K562 (cell line): ENCODE measurements around the gene CDC45. TPM values are rescaled to one million over a fixed set of nuclear protein-coding genes. Genes with fewer than 3 reads are reported as not detected.
A peak's percentile ranks its signal among the peaks of the same experiment; 100 is the strongest.

Source experiments
- ATAC-seq: fragments of 200-7000 bp; cut with Tn5 transposase; 3 replicates; pipeline ENCODE4 v1.9.1; 2020; ENCODE audit warnings: moderate library complexity
- BruUV-seq: library from RNA; stranded (reverse); fragments of 400-500 nt; replicated peaks from 2 replicates; lab custom pipeline; 2021; lab: Mats Ljungman, UMichigan
- CTCF ChIA-PET: fragments of 300-600 bp; formaldehyde crosslinking; extraction: SDS; loops from one replicate; lab custom pipeline; 2021; ENCODE audit warnings: low intra/inter-chr PET ratio; lab: Yijun Ruan, JAX
- POLR2A ChIA-PET: fragments of 300-600, 350-650 bp; sonication (Branson Sonifier 250); formaldehyde crosslinking; extraction: SDS; loops from one replicate; lab custom pipeline; 2021; ENCODE audit warnings: antibody characterized with exemption, inconsistent platforms; lab: Yijun Ruan, JAX
- DNase-seq, 4 experiments: peaks; one replicate each; pipeline versions ENCODE4 v3.0.0 to v3.0.0-alpha.2; 2011 to 2018; ENCODE audit warnings: low spot score in 3 of 4, mixed read lengths in 3 of 4; ENCODE audit errors: extremely low read depth in 1 of 4
- FAIRE-seq: peaks from 2 replicates; lab custom pipeline; 2011; peaks lifted over from hg19 to GRCh38; lab: Jason Lieb, UNC
- H2AFZ ChIP-seq: 2 replicates; pipeline ENCODE4 v1.6.0; 2011; ENCODE audit warnings: low read depth, low read length, control low read depth, inconsistent platforms
- H3K27ac ChIP-seq: fragments of 200-600 bp; 3 replicates; pipeline ENCODE4 v1.8.0; 2011; ENCODE audit warnings: low read depth, mild to moderate bottlenecking, control low read depth, inconsistent platforms, low read length, moderate library complexity, mixed read lengths; ENCODE audit errors: extremely low read depth
- H3K27me3 ChIP-seq, 2 experiments: fragments of 300-600 bp in 1 of 2; 2 replicates in 1 of 2; 3 replicates in 1 of 2; pipeline versions ENCODE4 v1.6.0 to v1.8.0; 2011; ENCODE audit warnings: inconsistent platforms in 2 of 2, low read length in 2 of 2, mild to moderate bottlenecking in 1 of 2, mixed read lengths in 1 of 2, moderate library complexity in 1 of 2; ENCODE audit not compliant: control insufficient read depth in 2 of 2, insufficient read depth in 2 of 2
- H3K36me3 ChIP-seq: fragments of 300-600 bp; 3 replicates; pipeline ENCODE4 v1.8.0; 2011; ENCODE audit warnings: mild to moderate bottlenecking, low read length, inconsistent platforms; ENCODE audit not compliant: control insufficient read depth, insufficient read depth
- H3K4me1 ChIP-seq, 2 experiments: fragments of 200-600 bp in 1 of 2; replicated peaks in 1 of 2; 2 replicates in 1 of 2; 3 replicates in 1 of 2; pipeline versions ENCODE4 v1.5.1 to v1.8.0; 2011; ENCODE audit warnings: inconsistent platforms in 2 of 2, low read length in 2 of 2, mild to moderate bottlenecking in 1 of 2, mixed read lengths in 1 of 2, moderate library complexity in 1 of 2; ENCODE audit not compliant: control insufficient read depth in 2 of 2, insufficient read depth in 2 of 2
- H3K4me2 ChIP-seq: 2 replicates; pipeline ENCODE4 v1.6.1; 2011; ENCODE audit warnings: low read length, control low read depth, inconsistent platforms, mixed read lengths; ENCODE audit not compliant: insufficient read depth
- H3K4me3 ChIP-seq: fragments of 200-600 bp; sonication (generic), shearing (Covaris generic); 2 replicates; pipeline ENCODE4 v1.5.1; 2016; ENCODE audit warnings: control low read depth, inconsistent platforms
- H3K79me2 ChIP-seq: fragments of 200-600 bp; 3 replicates; pipeline ENCODE4 v1.8.0; 2011; ENCODE audit warnings: low read length, inconsistent platforms; ENCODE audit not compliant: control insufficient read depth, insufficient read depth
- H3K9ac ChIP-seq, 2 experiments: 2 replicates each; pipeline versions ENCODE4 v1.6.0 to v1.6.1; 2011; ENCODE audit warnings: low read depth in 2 of 2, low read length in 2 of 2, control low read depth in 1 of 2, inconsistent platforms in 1 of 2, mild to moderate bottlenecking in 1 of 2, mixed read lengths in 1 of 2; ENCODE audit not compliant: insufficient read depth in 1 of 2
- H3K9me1 ChIP-seq: one replicate; pipeline ENCODE4 v1.6.0; 2011; ENCODE audit warnings: inconsistent platforms, mild to moderate bottlenecking, low read length, moderate library complexity; ENCODE audit not compliant: control insufficient read depth, insufficient read depth
- H3K9me3 ChIP-seq: replicated peaks from 2 replicates; pipeline ENCODE4 v1.5.1; 2011; ENCODE audit warnings: low read depth, low read length, inconsistent platforms; ENCODE audit not compliant: control insufficient read depth, insufficient read depth
- H4K20me1 ChIP-seq: replicated peaks from 2 replicates; pipeline ENCODE4 v1.6.1; 2011; ENCODE audit warnings: low read length, inconsistent platforms, mixed read lengths; ENCODE audit not compliant: control insufficient read depth, insufficient read depth
- CBX2 ChIP-seq: fragments of 200-600 bp; sonication (generic); IDR thresholded peaks from one replicate; pipeline ENCODE4 v1.6.1; 2012; ENCODE audit warnings: mild to moderate bottlenecking, low read length, inconsistent platforms; ENCODE audit not compliant: insufficient read depth, poor library complexity, severe bottlenecking
- CHD7 ChIP-seq: fragments of 200-600 bp; sonication (generic); IDR thresholded peaks from one replicate; pipeline ENCODE4 v1.6.1; 2012; ENCODE audit warnings: mild to moderate bottlenecking, low read depth, low read length, inconsistent platforms
- HEY1 ChIP-seq: fragments of 250-450 bp; sonication (Bioruptor Pico); IDR thresholded peaks from 2 replicates; pipeline ENCODE4 v1.5.0; 2020; ENCODE audit warnings: mild to moderate bottlenecking, moderate library complexity, borderline replicate concordance
- RBBP5 ChIP-seq: fragments of 200-600 bp; sonication (generic); IDR thresholded peaks from 2 replicates; pipeline ENCODE4 v1.6.1; 2012; ENCODE audit warnings: borderline replicate concordance, mild to moderate bottlenecking, low read length, control low read depth, inconsistent platforms; ENCODE audit not compliant: insufficient read depth, poor library complexity, severe bottlenecking
- ZKSCAN8 ChIP-seq: fragments of 200-800 bp; sonication (Bioruptor generic); IDR thresholded peaks from 2 replicates; pipeline ENCODE4 v1.6.1; 2016; ENCODE audit warnings: missing genetic modification characterization, missing compliant biosample characterization
- ZNF780A ChIP-seq: fragments of 250-450 bp; sonication (Bioruptor Pico); IDR thresholded peaks from 2 replicates; pipeline ENCODE4 v1.5.0; 2021; ENCODE audit warnings: mild to moderate bottlenecking
- in situ Hi-C: fragments of 300-500 bp; cut with MboI; formaldehyde crosslinking; loops from 4 replicates; pipeline ENCODE4 v1.15.0; 2018; ENCODE audit warnings: inconsistent platforms, mixed read lengths
- intact Hi-C: fragments of 100-400 bp; cut with micrococcal nuclease; formaldehyde crosslinking; loops from 2 replicates; pipeline ENCODE4 v1.14.2; 2022
- polyA plus RNA-seq, 8 experiments: library from polyadenylated mRNA; depleted of rRNA in 4 of 8; stranded (reverse) in 5 of 8; unstranded in 3 of 8; fragments of >200 nt; fragmentation: Nextera tagmentation in 2 of 8; fragmentation: Illumina TruSeq in 1 of 8; extraction: Ambion mirVana in 2 of 8; extraction: Trizol in 1 of 8; gene quantifications; 2 replicates each; pipeline versions ENCODE4 v1.2.1 to v1.2.3, GENCODE V29; 2011 to 2014; ENCODE audit warnings: inconsistent platforms in 1 of 8, missing spikeins in 1 of 8
- total RNA-seq, 7 experiments: library from RNA; depleted of rRNA in 6 of 7; stranded (reverse); fragments of >200 nt in 6 of 7; fragmentation: Illumina TruSeq in 2 of 7; extraction: Trizol in 2 of 7; gene quantifications; 2 replicates each; pipeline versions ENCODE4 v1.2.1 to v1.2.3, GENCODE V29; 2011 to 2021; ENCODE audit warnings: low replicate concordance in 1 of 7

The CDC45 gene
- total and polyA plus RNA-seq, 9 of the 15 experiments (the other 6 are each of a cell fraction or from before 2014, with no cell fraction given): 251 to 580 (median 410) TPM

- TF ChIP-seq ZNF780A (CRISPR knock-in tag) (0 out of 2 replicates have a peak, but pooled peaks have one; percentile 25), CBX2 (peak; percentile 92), ZKSCAN8 (CRISPR knock-in tag) (no peak)
Observed at GRCh38 chr22:19537941-19538488, 58.3 kb downstream of the CDC45 start (continued).

GRCh38 chr22:19540394-19540793 is 60.7 kb downstream of the CDC45 start:
- H3K27ac ChIP-seq: no peak overlapping the region
- H3K9me3 ChIP-seq: no peaks in the 10 kb centered on the region
- H3K27me3 ChIP-seq: peaks cover 63 to 69% of the 10 kb centered on the region in 2 experiments
- CTCF ChIA-PET: no interaction called here
- no peak overlapping the region for H2AFZ ChIP-seq
- intact Hi-C loops: no loop called here
- no peak overlapping the region for H3K9ac ChIP-seq
- no peak overlapping the region for H3K4me3 ChIP-seq
- peaks cover 0 to 6% of the 10 kb centered on the region in 2 experiments; a peak in 1 of 5 replicates for H3K4me1 ChIP-seq
- in situ Hi-C loops: no loop called here
- DNase-seq (no peak), FAIRE-seq (no peak), ATAC-seq (no peak)
- 0 out of 2 replicates have a peak, but pooled peaks cover 10% of the 10 kb centered on the region for H4K20me1 ChIP-seq
- BruUV-seq: no TSS peak
- no peak overlapping the region for H3K4me2 ChIP-seq
- H3K79me2 ChIP-seq: no peaks in the 10 kb centered on the region
- no peaks in the 10 kb centered on the region for H3K9me1 ChIP-seq
- POLR2A ChIA-PET: interaction anchor here (0.7 to 1.2 kb wide), 3 partner anchors 15 to 324 kb away, joined by 3 to 6 read pairs (median 5); no protein-coding TSS in a partner anchor
- no peaks in the 10 kb centered on the region for H3K36me3 ChIP-seq
- TF ChIP-seq CHD7 (no peak), RBBP5 (no peak), HEY1 (CRISPR knock-in tag) (0 out of 2 replicates have a peak, but pooled peaks have one; percentile 54)
